AG09319 (cell line): ENCODE results near the gene PLEK.
"Not testable (repeated sequence)": the region's sequence is repeated elsewhere in the genome, so short reads cannot be mapped to it uniquely, and the experiment has no call there.

Experiments used
- DNase-seq: peaks from one replicate; pipeline ENCODE4 v3.0.0-alpha.2; 2010; ENCODE audit warnings: low read depth; ENCODE audit errors: extremely low read depth
- CTCF ChIP-seq: IDR thresholded peaks from 2 replicates; pipeline ENCODE4 v1.5.1; 2011; ENCODE audit warnings: low read depth, mild to moderate bottlenecking, inconsistent platforms, low read length, moderate library complexity

Gene PLEK

GRCh38 chr2:68375582-68375981 is 10.5 kb downstream of the PLEK start:
- TF ChIP-seq CTCF: no peak
- DNase-seq: no peak

- DNase-seq: no peak
- TF ChIP-seq CTCF: no peak
Observed at GRCh38 chr2:68377137-68377780, 12.2 kb downstream of the PLEK start.

GRCh38 chr2:68378779-68379178 is 13.7 kb downstream of the PLEK start:
- DNase-seq: not testable (repeated sequence)

GRCh38 chr2:68379184-68379708 is 14.2 kb downstream of the PLEK start:
- DNase-seq: no peak
- no peak for TF ChIP-seq CTCF

- DNase-seq: no peak
- no peak for TF ChIP-seq CTCF
Observed at GRCh38 chr2:68383778-68384177, 18.7 kb downstream of the PLEK start.

GRCh38 chr2:68384485-68385107 is 19.5 kb downstream of the PLEK start:
- DNase-seq: no peak
- TF ChIP-seq CTCF: no peak

- TF ChIP-seq CTCF: no peak
- no peak for DNase-seq
Observed at GRCh38 chr2:68385220-68385906, 20.3 kb downstream of the PLEK start.
